Hematopoietic multipotent progenitor cell treated with erythropoietin and hydrocortisone succinate and interleukin-3 and kit ligand, for 8 days (in vitro differentiated cells): ENCODE measurements around the gene PMEPA1.

Experiments used
- DNase-seq: peaks from one replicate; pipeline ENCODE4 v3.0.0-alpha.2; 2015

Gene PMEPA1

DNA sequence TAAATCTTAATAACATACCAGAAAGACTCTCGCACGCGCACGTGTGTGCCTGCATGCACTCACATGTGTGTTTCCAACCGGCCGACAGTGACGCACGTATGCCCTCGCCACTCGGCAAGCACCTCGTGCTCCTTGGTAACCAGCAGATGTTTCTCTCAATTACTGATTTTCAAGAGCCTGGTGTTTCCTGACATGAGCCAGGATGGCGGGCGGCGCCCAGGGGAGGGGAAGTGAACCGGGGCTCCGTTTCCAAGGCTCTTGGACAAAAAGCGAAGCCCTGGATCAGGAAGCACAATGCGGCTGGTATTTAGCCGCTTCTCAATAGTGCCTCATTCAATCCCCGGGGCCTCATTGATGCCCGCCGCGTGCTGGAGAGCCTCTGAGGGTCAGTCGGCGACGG, 37.7 kb downstream of the PMEPA1 start:
- no peak for DNase-seq

GRCh38 chr20:57671662-57672061, 38.2 kb downstream of the PMEPA1 start:
- DNase-seq, result no peak

- no peak for DNase-seq
These were observed 38.8 kb downstream of the PMEPA1 start for GRCh38 chr20:57671072-57671391.

DNA sequence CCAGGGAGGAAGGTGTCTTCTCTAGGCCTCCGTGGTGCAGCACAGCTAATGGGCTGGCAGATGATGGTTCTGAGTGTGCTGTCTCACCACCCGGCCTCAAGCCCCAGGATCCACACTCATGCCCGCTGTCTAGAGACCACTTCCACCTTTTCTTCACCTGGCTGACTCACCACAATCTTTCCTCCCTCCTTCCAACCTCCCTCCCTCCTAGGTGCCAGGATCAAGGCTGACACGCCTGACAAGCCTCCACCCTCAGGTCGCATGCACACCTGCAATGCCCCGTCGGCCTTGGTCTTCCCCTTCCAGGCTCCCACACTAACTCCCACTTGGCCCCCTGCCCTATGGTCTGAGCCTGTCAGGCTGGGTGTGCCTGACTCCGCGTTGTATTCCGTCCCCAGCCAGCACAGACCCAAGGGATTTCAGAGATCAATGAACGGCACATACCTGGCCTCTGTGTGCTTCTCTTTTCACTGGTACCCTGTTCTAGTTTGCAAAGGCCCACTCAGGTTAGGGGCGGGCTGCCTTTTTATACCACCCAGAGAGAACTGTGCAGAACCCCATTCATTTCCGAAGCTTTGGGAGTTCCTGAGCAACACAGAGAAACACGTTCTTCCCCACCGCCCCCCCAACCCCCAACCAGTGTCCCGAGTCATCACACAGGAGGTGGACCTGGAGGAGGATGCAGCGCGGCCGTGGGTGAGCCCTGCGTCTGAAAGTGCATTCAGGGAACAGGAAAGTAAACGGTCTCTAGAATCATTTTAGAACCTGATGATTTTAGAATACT, 39.3 kb downstream of the PMEPA1 start:
- no peak for DNase-seq

DNA sequence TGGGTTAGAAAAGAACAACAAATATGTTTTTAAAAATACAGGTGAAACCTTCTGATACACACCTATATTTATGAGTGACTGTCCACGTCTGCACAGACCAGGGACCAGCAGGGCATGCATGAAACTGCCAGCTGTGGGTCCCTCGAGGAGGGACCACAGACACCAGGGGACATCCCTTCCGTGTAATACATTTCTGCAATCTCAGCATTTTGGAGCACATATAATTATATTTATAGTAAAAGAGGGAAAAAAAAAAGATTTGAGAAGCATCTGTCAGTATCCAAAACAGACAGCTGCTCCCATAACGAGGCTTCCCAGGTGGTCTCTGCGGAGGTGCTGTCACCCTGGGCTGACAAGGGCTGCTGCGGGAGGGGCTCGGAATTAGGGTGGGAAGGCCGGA, 40.2 kb downstream of the PMEPA1 start:
- DNase-seq, result no peak

- DNase-seq, result no peak
These were observed 41.7 kb downstream of the PMEPA1 start for GRCh38 chr20:57667924-57668782.

DNA sequence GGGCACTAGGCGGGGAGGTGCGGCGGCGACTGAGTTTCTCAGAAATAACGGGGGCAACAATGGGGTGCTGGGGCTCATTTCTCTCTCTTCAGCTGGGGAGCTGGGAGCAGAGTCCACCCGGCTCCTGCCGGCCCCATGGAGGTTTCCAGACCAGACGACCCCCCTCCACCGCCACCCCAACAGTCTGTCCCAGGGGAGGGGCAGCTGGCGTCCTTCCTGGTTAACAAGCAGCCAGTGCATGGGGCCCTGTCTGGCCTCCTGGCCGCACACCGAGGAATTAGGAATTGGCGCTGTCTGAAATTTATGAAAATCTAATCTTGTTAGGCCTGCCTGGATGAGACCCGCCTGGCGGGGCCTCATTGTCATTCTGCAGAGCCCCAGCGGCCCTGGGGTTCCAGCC, 42.4 kb downstream of the PMEPA1 start:
- no peak for DNase-seq

GRCh38 chr20:57666834-57667157, 43.0 kb downstream of the PMEPA1 start:
- DNase-seq, result no peak

- DNase-seq, result no peak
These were observed 43.5 kb downstream of the PMEPA1 start for GRCh38 chr20:57666106-57666833.

DNA sequence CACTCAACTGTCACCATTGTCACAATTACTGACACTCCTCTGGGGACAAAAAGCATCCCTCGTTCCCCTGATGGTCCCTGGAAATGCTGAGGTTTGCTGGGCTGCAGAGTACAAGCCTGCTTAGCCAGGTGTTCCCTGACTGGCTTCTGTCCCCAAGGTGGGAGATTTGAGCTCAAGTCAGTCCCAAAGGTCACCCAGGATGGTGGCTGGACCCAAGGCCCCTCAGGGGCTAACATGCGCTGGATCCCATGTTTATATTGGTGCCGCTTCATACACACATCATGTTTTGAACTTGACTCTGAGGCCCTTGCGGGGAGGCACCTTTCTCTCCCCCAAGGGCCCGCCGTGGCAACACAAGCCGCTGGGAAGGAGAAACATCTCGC, 44.2 kb downstream of the PMEPA1 start:
- no peak for DNase-seq

DNA sequence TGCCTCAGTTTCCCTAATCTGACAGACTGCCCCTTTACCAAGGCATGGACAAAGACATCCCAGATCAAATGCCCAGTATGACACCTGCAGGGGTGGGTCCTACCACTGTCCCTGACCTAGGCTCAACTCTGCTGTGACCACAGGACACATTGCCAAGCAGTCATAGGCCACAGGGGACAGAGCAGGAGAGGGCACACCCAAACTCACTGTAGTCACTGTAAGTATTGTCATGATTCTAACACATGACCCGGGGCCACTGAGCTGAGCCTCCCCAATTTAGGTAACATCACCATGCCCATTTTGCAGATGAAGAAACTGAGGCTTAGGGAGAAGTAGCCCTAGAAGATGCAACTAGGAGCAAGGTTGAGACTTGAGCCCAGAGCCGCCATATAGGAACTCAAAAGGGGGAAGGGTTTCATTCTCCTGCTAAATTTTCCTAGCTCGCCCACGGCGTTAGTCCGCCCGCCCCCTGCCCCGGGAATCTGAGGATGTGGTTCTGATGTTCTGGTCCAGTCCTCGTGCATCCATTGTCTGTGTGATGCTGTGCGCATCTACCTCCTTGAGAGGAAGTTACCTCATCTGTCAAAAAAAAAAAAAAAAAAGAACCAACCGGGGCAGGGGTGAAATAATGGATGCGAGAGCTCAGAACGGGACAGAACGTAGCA, 44.8 kb downstream of the PMEPA1 start:
- no peak for DNase-seq

DNA sequence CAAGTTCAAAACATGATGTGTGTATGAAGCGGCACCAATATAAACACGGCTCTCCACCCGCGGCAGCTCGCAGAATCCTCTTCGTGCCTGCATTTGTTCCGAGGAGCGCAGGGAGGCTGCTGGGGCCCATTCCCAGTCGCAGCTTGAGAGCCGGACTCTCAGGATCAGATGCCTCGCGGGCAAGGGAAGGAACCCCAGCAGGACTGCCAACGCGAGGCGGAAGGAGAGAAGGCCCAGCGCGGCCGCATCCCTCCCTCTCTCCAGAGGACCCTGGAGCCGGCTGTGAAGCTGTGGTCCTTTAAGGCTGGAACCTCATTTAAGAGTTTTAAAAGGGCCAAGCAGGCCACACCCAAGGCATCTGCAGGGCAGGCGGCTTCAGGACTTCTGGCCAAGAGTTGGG, 45.3 kb downstream of the PMEPA1 start:
- DNase-seq, result no peak

DNA sequence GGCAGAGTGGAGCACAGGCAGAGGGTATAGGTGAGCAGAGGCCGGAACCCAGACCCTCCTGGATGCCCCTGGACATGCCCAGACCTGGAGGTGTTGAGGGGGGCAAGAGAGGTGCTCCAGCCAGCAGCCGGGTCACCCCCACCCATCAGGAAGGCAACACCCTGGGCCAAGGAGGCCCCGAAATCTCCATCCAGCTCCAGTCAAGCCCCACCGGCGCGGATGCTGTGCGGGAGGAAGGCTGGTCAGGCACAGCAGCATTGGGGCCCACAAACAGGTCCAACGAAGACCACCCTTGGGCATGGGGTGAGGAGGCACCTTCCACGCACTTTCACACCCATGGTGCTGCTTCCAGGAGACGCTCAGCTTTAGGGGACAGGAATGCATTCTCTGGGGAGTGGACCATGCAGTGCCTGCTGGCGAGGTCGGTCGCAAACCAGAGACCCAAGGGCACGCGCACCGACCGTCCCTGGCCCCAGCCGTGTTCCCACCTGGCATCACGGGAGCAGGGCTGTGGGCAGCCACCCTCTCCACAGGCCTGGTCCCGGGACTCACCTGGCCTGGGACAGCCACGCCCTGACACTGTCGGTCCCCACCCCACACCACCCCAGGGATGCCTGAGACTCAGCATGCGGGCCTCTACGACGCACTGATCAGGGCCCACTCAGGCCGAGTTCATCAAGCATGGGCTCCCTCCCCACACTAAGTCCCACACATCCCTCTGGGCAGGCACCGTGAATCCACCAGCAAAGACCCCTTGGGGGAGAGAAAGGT, 45.9 kb downstream of the PMEPA1 start:
- DNase-seq, result no peak

DNA sequence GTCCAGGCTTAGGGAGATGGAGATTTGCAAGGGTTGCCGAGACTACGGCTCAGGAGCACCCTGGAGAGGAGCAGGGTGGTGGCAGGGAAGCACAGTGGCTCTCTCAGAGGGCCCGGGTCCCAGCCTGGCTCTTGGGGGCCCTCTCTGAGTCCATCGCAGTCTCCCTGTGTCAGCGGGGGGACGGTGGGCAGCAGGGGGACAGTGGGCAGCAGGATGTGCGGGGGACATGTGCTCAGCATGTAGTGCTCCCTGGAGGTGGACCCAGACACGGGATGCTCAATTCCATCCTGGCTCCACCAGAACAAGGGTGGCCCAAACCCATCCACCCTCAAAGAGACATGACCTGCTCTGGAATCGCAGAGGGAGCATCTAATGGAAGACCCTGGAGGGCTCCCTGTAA, 46.6 kb downstream of the PMEPA1 start:
- DNase-seq, result no peak

- DNase-seq, result no peak
These were observed 47.2 kb downstream of the PMEPA1 start for GRCh38 chr20:57662456-57663240.

GRCh38 chr20:57661746-57662455, 47.9 kb downstream of the PMEPA1 start:
- no peak for DNase-seq

DNA sequence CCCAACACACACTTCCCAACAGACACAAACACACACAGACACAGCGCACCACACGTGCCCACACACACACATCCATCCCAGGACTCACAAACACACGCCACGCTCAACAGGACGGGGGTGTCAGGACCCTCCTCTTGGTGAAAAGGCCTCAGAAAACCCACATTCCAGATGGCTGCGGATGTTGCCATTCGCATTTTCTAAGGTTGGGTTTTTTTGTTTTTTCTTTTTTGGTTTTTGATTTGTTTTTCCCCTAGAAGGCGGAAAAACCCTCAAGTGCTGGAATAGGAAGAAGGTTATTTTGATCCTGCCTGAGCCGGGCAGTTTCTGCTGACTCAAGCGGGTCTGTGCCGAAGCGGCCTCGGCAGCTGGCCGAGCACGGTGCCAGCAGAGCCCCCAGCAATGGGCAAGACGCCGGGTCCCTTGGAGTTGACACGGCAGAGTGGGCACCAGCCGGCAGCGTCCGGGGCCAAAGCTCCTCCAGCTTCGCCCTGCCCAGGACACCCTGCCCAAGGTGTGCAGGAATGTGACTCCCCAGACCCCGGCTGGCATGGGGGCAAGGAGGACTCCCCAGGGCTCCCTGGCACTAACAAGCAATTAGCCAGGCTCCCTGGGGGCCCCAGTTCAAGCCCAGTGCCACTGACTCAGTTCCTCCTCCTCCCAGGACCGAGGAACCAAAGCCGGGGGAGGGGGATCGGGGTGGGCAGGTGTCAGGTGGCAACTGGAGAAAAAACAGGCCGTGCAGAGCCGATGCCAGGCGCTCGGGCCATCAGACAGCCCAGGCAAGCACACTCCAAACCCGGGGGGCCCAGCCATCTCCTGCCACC, 48.7 kb downstream of the PMEPA1 start:
- DNase-seq, result no peak

DNA sequence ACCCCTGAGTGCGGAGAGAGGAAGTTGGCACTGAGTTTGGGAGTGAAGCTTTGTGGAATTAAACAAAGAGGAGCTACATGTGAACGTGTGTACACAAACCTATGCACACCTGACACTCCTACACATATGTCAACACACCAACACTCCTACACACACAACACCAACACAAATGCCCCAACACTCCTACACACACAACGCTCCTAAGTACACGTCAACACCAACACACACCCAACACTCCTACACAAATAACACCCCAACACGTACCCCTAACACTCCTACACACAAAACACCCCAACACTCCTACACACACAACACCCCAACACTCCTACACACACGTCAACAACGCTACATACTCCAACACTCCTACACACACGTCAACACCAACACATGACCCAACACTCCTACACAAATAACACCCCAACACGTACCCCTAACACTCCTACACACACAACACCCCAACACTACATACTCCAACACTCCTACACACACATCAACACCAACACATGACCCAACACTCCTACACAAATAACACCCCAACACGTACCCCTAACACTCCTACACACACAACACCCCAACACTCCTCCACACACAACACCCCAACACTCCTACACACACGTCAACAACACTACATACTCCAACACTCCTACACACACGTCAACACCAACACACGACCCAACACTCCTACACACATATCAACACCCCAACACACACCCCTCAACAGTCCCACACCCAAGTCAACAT, 49.5 kb downstream of the PMEPA1 start:
- DNase-seq, result no peak

DNA sequence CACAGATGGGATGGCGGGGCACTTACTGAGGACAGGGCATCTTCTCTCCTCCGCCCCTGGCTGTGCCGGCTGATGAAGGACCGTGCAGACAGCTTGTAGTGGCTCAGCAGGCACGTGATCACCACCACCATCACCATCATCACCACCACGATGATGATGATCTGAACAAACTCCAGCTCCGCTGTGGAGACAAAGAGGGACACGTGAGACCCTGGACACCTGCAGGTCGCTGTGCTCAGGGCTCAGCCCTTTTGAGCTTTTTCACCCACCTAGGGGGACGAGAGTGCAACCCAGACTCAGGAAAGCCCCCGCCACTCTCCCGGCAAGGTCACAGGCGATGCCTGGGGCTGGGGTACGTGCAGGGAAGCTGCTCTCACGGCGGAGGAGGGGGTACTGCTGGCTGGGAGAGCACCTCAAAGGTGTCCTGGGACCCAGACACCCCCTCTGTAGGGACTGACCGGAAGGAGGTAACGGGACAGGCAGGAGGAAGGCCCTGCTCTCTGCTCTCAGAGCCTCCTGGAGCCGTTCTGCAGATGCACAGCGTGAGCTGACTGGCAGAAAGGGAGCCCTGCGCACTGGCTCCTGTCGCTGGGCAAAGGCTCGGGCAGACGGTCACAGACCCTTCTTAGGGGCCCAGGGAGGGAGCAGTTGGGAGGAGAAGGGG, 50.2 kb downstream of the PMEPA1 start:
- no peak for DNase-seq
